ENCODE results near the gene UPP1.
"Not testable (repeated sequence)": the region's sequence is repeated elsewhere in the genome, so short reads cannot be mapped to it uniquely, and the experiment has no call there.

Gene UPP1

DNA sequence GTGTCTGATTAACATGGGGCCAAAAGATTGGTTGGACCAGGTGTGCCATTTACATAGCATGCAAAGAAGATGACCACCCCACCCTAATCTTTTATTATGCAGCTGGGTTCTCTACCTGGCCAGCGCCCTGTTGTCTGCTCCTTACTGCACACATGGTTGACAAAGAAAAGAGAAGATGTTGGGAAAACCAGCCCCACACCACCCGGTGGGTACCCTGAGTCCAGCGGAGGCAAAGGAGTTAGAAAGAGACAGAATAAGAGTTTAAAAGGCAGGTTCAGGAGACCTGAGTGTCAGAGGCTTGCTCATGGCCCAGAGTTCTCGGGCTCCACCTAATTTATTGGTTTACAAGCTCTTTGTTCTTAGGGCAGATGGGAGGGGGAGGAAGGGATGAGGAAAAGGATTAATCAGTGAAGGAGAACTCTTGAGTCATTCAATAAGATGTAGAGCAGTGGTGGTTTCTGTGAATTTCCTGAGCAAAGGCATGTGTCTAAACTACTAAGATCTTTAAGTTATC, 58.1 kb downstream of the UPP1 start:
- no peaks in the 10 kb centered on the region for H3K79me2 ChIP-seq (ENCODE audit: insufficient read depth, low read length)
- no peak overlapping the region for H3K9ac ChIP-seq (ENCODE audit: low read length)
- H3K36me3 ChIP-seq (ENCODE audit: insufficient read depth, low read length) = no peaks in the 10 kb centered on the region
- no peak for TF ChIP-seq EZH2 (IDR thresholded peaks at IDR 0.05; ENCODE audit: borderline replicate concordance, low read length)
- TF ChIP-seq, protein P1, sequence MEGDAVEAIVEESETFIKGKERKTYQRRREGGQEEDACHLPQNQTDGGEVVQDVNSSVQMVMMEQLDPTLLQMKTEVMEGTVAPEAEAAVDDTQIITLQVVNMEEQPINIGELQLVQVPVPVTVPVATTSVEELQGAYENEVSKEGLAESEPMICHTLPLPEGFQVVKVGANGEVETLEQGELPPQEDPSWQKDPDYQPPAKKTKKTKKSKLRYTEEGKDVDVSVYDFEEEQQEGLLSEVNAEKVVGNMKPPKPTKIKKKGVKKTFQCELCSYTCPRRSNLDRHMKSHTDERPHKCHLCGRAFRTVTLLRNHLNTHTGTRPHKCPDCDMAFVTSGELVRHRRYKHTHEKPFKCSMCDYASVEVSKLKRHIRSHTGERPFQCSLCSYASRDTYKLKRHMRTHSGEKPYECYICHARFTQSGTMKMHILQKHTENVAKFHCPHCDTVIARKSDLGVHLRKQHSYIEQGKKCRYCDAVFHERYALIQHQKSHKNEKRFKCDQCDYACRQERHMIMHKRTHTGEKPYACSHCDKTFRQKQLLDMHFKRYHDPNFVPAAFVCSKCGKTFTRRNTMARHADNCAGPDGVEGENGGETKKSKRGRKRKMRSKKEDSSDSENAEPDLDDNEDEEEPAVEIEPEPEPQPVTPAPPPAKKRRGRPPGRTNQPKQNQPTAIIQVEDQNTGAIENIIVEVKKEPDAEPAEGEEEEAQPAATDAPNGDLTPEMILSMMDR (IDR thresholded peaks at IDR 0.05; ENCODE audit: low read length) = no peak
- no peaks in the 10 kb centered on the region for H3K4me1 ChIP-seq (ENCODE audit: insufficient read depth, low read length, severe bottlenecking)
- no peak overlapping the region for H3K27ac ChIP-seq (ENCODE audit: low read depth, low read length, poor library complexity, severe bottlenecking)
- no peaks in the 10 kb centered on the region for H3F3A ChIP-seq (ENCODE audit: insufficient read depth, low read length)
- H4K20me1 ChIP-seq (ENCODE audit: insufficient read depth, low read length) = no peaks in the 10 kb centered on the region
- H3K4me2 ChIP-seq (ENCODE audit: low read length) = no peak overlapping the region
- H3K9me3 ChIP-seq (ENCODE audit: low read length) = no peaks in the 10 kb centered on the region; the same call in 1 of the 2 replicates
- no peaks in the 10 kb centered on the region for H3K9me2 ChIP-seq (ENCODE audit: low read depth, low read length)
- no peak overlapping the region for H3K4me3 ChIP-seq (ENCODE audit: low read depth, low read length, poor library complexity, severe bottlenecking)
- no peaks in the 10 kb centered on the region for H3K27me3 ChIP-seq (ENCODE audit: insufficient read depth, low read length)
- H2AFZ ChIP-seq (ENCODE audit: low read length) = no peak overlapping the region

DNA sequence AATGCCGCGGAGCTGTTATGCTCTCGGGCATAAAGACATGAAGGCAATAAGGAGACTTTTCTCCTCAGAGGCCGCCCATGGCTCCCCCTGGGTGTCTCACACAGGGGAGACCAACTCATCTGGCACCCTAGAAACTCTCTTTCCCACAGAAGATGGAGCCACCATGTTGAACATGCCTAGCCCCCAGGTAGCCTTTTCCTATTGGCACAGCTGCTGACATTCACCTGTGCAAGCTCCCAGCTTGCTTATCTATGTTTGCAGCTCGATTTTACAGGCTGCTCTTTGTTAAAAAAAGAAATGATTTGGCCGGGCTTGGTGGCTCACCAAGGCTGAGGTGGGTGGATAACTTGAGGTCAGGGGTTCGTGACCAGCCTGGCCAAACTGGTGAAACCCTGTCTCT, 58.6 kb downstream of the UPP1 start:
- not testable (repeated sequence) for H3K9me2 ChIP-seq (ENCODE audit: low read depth, low read length); H3K4me1 ChIP-seq (ENCODE audit: insufficient read depth, low read length, severe bottlenecking)

DNA sequence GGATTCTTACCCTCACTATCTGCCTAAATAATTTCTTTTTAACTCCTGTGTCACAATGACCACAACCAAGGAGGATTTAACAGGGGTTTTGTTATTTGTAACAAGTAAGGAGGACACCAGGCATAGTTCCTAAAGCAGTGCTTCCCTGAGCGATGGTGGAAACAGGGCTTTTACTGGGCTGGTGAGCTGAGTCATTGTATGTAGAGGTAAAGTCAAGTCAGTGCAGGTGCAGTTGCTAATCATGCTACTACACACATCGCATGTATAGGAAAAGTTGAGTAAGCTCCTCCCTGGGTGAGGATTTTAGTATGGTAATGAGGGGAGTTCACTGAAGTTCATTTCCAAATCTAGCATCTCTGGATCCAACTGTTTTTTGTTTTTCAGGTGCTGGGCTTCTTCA, 59.2 kb downstream of the UPP1 start:
- no peak overlapping the region for H3K4me2 ChIP-seq (ENCODE audit: low read length)

More for the DNA sequence above, 58.6 kb downstream of the UPP1 start:
- not testable (repeated sequence) for H3K4me2 ChIP-seq (ENCODE audit: low read length); H3K4me3 ChIP-seq (ENCODE audit: low read depth, low read length, poor library complexity, severe bottlenecking); H4K20me1 ChIP-seq (ENCODE audit: insufficient read depth, low read length); H3K9me3 ChIP-seq (ENCODE audit: low read length); H3K36me3 ChIP-seq (ENCODE audit: insufficient read depth, low read length); H3K9ac ChIP-seq (ENCODE audit: low read length); H3F3A ChIP-seq (ENCODE audit: insufficient read depth, low read length); H3K79me2 ChIP-seq (ENCODE audit: insufficient read depth, low read length); H2AFZ ChIP-seq (ENCODE audit: low read length); H3K27ac ChIP-seq (ENCODE audit: low read depth, low read length, poor library complexity, severe bottlenecking); H3K27me3 ChIP-seq (ENCODE audit: insufficient read depth, low read length)

DNA sequence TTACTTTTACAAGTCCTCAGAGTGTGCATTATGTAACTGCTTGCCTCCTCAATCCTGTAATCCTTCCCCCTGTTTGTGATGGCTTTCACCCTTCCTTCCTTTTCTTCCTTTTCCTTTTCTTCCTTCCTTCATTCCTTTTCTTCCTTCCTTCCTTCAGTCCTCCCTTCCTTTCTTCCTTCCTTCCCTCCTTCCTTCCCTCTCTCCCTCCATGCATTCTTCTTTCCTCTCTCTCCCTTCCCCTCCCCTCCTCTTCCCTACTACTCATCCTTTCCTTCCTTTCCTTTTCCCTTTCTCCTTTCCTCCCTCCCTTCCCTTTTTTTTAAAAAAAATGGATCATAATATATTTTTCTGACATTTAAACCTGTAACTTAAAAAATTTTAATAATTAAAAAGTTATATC, 60.0 kb downstream of the UPP1 start:
- Histone ChIP-seq H3K9me2 (ENCODE audit: low read depth, low read length) (no peaks in the 10 kb centered on the region), H3K4me1 (ENCODE audit: insufficient read depth, low read length, severe bottlenecking) (no peaks in the 10 kb centered on the region), H3K9ac (ENCODE audit: low read length) (no peak overlapping the region), H3F3A (ENCODE audit: insufficient read depth, low read length) (no peaks in the 10 kb centered on the region), H3K79me2 (ENCODE audit: insufficient read depth, low read length) (no peaks in the 10 kb centered on the region), H3K36me3 (ENCODE audit: insufficient read depth, low read length) (no peaks in the 10 kb centered on the region), H3K27me3 (ENCODE audit: insufficient read depth, low read length) (no peaks in the 10 kb centered on the region), H3K4me3 (ENCODE audit: low read depth, low read length, poor library complexity, severe bottlenecking) (no peak overlapping the region), H4K20me1 (ENCODE audit: insufficient read depth, low read length) (no peaks in the 10 kb centered on the region), H3K27ac (ENCODE audit: low read depth, low read length, poor library complexity, severe bottlenecking) (no peak overlapping the region), H3K4me2 (ENCODE audit: low read length) (no peak overlapping the region), H2AFZ (ENCODE audit: low read length) (no peak overlapping the region), H3K9me3 (ENCODE audit: low read length) (no peaks in the 10 kb centered on the region)
- no peak for TF ChIP-seq EZH2 (IDR thresholded peaks at IDR 0.05; ENCODE audit: borderline replicate concordance, low read length)
- TF ChIP-seq, protein P1 (IDR thresholded peaks at IDR 0.05; ENCODE audit: low read length) = no peak

More for the DNA sequence above, 59.2 kb downstream of the UPP1 start:
- H3K4me3 ChIP-seq (ENCODE audit: low read depth, low read length, poor library complexity, severe bottlenecking) = no peak overlapping the region
- no peaks in the 10 kb centered on the region for H3K9me2 ChIP-seq (ENCODE audit: low read depth, low read length)
- H3K79me2 ChIP-seq (ENCODE audit: insufficient read depth, low read length) = no peaks in the 10 kb centered on the region
- H3K27ac ChIP-seq (ENCODE audit: low read depth, low read length, poor library complexity, severe bottlenecking) = no peak overlapping the region
- H3K27me3 ChIP-seq (ENCODE audit: insufficient read depth, low read length) = no peaks in the 10 kb centered on the region
- H3K9ac ChIP-seq (ENCODE audit: low read length) = no peak overlapping the region
- TF ChIP-seq, protein P1 (IDR thresholded peaks at IDR 0.05; ENCODE audit: low read length) = no peak
- no peak for TF ChIP-seq EZH2 (IDR thresholded peaks at IDR 0.05; ENCODE audit: borderline replicate concordance, low read length)
- H3K9me3 ChIP-seq (ENCODE audit: low read length) = no peaks in the 10 kb centered on the region
- H2AFZ ChIP-seq (ENCODE audit: low read length) = no peak overlapping the region
- no peaks in the 10 kb centered on the region for H4K20me1 ChIP-seq (ENCODE audit: insufficient read depth, low read length)
- H3K4me1 ChIP-seq (ENCODE audit: insufficient read depth, low read length, severe bottlenecking) = no peaks in the 10 kb centered on the region
- H3F3A ChIP-seq (ENCODE audit: insufficient read depth, low read length) = no peaks in the 10 kb centered on the region
- no peaks in the 10 kb centered on the region for H3K36me3 ChIP-seq (ENCODE audit: insufficient read depth, low read length)

All from OCI-LY1 (cell line).